Right hindlimb (tissue), 1 donor: ENCODE data around the gene DIS3L2.

Source experiments
- DNase-seq: peaks from one replicate; pipeline ENCODE4 v3.0.0-alpha.2; 2018

DIS3L2 gene

GRCh38 chr2:232280341-232280740 is 318.8 kb downstream of the DIS3L2 start:
- DNase-seq, result no peak

DNA sequence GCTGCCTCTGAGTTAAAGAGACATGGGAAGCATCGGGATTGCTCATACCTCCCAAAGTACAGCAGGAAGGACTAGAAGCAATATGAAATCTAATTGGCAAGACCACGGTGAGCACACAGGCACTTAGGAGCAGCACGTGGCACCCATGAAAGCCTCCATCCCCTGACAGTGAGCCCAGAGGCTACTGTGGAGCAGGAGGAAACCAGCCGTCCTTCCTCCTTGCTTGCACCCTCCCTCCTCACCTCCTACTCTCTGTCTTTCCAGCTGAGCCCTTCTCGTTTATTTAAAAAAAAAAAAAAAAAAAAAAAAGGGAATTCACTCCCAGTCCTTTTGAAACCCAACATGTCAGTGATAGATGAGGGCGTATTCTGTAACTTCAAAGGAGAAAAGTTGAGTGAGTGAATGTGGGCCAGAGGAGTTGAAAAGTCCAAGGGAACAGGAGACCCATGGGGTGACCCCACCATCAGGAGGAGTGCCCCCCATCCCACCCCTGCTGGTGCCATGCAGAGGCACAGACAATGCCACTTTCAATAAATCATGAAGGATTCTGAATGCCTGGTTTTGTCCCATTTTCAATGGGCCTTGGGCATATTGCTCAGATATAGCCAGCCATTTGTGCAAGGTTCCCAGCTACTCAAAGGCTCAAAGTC is 320.5 kb downstream of the DIS3L2 start:
- no peak for DNase-seq

DNA sequence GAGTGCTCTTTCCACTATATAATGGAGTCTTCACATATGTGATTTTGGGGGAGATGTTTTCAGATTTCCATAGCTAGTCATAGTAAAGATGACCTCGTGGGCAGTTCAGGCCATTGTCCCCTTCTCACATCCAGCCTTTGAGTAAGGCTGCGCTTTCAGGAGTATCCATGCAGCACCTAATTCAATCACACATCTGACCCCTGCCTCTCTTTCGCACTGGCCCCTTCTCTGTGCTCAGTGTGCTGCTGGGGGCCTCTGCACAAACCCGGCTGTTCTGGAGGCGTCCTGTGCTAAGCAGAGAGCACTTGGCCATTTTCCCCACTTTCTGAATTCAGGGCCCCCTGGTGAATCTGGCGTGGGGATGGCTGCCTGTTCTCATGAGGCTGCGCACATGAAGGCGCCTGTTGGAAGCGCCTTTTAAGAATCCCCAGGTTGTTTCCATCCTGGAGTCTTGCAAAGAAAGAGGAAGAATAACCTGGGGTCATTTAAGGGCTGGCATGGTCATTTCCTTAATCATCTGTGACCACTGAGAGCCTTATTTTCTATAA is 321.1 kb downstream of the DIS3L2 start:
- no peak for DNase-seq

DNA sequence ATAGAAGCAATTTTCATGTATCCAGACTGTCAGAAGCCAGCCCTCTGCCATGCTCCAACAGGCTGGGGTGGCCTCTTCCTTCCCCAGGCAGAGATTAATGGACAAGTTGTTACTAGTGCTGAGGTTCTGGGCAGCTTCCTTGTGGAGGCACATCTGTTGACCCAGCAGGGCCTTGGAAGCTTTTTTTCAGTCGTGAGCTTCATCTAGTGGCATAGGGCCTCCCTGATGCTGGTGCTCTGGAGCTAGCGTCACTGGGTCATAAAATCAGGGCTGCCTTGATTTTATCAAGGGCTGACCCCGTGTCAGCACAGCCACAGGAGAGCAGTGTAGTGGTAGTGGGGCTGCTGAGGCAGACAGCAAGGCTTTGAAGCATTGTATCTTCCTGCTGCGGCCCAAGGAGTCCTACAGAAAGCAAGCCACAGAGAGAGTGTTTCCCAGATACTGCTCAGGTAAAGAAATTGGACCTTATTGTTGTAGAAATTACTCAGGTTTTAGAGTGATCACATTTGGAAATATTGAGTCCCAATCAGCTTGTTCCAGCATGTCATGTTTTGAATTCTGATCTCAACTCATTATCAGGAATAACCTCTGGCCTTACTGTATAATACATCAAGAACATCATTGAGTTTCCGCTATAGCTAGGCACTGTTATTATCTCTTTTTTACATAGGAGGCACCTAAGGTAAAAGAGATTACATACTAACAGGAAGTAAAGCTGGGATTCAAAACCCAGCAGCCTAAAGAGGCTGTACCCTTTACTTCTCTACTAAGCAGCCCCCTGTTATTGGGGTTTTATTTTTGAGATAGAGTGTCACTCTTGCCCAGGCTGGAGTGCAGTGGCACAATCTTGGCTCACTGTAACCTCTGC is 324.7 kb downstream of the DIS3L2 start:
- DNase-seq, result no peak

DNA sequence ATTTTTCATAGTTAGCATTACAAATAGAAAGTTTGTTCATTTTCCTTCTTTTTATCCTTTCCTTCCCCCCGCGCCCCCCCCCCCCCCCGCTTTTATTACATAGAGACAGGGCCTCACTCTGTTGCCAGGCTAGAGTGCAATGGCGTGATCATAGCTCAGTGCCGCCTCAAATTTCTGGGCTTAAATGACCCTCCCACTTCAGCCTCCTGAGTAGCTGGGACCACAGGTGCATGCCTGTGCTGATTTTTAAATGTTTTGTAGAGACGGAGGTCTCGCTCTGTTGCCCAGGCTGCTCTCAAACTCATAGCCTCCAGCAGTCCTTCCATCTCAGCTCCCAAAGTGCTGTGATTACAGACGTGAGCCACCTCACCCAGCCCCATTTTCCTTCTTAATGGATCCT is 325.8 kb downstream of the DIS3L2 start:
- no peak for DNase-seq

DNA sequence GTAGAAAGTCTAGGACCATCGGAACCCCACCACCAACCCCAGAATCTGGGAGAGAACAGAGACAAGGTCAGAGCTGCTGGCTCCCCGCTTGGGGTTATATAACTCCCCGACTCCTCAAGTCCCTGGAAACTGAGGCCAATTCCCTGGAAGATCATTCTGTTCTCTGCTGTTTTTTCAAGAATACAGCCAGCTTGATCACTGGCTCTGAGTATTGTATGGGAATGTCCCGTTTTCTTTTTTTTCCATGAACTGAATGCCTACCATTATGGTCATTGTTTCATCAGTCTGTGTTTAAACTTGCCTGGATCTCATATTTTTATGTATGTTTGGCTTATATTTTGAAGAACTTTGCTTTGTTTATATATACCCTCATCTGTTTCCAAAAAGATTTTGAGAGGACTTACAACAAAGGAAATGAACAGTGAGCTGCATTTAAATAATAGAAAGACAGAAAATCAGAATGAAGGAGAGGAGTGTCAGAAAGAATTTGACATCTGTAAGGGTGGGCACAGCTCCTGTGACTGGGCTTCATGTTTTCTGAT is 327.0 kb downstream of the DIS3L2 start:
- DNase-seq, result no peak

DNA sequence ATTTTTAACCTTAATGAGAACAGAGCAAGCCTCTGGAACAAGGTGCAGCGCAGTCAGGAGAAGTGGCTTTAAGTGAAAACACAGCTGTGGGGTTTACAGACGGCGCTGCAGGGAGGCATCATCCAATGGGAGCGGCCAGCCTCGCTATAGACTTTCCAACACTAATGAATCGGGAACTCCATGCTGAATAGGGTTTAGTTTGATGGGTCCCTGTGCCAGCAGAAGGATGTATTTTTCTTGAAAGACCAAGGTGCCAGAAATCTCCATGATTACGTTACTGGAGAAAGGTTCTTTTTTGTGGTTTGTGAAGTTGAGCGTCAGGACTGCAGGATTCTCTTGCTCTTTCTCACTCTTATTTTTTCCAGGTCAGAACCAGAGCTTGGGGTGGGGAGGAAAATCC is 329.2 kb downstream of the DIS3L2 start:
- DNase-seq, result peak; percentile 63

DNA sequence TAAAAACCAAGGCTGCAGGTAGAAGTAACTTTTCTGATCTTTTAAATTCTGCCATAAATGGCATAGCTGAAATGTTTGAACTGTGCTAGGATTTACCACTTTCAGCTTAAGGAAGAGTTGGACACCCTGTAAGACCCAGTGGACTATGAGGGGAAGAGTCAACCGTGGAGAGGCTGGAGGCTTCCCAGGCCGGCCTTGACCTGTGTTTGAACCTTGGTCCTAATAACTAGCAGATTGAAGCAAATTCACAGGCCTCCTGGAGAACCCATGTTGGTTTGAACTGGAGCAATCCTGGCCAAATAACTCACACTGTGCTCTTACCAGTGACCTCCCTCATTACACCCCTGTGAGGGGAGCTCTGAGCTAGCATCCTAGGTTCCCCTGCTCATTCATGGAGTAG is 329.8 kb downstream of the DIS3L2 start:
- DNase-seq, result no peak

GRCh38 chr2:232292395-232293154 is 331.1 kb downstream of the DIS3L2 start:
- no peak for DNase-seq

DNA sequence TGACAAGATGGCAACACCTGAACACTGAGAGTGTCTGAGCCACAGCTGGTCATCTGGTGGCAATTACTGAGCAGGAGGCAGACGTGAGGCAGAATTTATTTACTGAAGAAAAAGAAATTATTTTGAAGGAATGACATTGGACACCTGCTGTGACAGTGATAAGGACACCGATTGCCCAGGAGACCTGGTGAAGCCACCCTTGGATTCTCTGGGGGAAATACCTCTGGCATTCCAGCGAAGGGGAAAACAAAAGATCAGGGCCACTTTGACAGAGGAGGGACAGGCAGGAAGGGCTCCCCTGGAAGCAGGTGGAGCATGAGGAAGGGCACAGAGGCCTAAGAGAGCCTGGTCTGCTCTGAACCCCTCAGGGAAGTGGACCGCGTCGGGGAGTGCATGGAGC is 331.7 kb downstream of the DIS3L2 start:
- DNase-seq, result no peak

- no peak for DNase-seq
Observed at GRCh38 chr2:232295971-232296370, 334.5 kb downstream of the DIS3L2 start.

DNA sequence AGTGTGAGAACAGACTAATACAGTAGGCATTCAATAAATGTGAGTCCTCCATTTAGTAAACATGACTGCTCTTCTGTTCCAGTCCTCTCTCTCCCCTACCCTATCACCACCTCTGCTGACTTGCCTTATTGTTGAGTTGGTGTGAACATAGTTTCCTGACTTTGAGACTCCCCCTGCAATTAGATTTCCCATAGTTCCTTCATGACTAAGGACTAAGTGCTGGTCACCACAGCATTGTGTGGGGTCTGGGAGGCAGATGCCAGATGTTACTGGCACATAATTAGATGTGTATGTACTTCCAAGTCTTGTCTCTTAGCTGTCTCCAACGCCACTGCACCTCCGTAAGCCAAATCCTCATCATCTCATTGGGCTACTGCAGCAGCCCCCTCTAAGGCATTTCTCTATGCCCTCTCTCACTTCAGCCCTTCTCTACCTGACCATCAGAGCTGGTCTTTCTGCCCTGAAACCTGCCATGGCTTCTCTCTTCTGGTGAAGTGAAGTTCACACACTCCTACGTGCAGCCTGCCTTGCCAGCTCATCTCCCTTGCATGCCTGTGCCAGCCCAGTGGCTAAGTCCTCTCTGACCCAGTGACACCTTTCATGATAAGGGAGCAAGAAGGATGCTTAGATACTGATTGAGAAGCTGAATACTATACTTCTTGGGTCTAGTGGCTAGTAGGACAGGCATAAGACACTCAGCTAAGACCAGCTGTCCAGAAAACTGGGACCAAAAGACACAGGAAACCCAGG is 335.4 kb downstream of the DIS3L2 start:
- DNase-seq, result no peak

DNA sequence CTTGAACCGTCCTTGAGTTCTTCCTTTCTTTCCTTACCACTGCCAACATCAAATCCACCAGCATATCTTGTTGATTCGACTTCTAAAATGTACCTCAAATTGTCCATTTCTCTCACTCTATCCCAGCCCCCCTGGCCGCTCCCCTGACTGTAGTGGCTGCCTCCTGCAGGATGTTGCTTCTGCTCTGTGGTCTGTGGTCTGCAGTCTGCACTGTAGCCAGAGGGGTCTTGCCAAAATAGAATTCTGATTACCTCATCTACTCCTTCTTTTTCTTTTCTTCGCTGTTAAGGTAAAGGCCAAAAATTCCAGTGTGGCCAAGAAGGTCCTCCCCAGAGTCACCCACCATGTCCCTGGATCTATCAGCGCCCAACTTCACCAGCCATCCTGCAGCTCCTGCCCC is 337.6 kb downstream of the DIS3L2 start:
- DNase-seq, result no peak

- no peak for DNase-seq
Observed at GRCh38 chr2:232299927-232300674, 338.6 kb downstream of the DIS3L2 start.

DNA sequence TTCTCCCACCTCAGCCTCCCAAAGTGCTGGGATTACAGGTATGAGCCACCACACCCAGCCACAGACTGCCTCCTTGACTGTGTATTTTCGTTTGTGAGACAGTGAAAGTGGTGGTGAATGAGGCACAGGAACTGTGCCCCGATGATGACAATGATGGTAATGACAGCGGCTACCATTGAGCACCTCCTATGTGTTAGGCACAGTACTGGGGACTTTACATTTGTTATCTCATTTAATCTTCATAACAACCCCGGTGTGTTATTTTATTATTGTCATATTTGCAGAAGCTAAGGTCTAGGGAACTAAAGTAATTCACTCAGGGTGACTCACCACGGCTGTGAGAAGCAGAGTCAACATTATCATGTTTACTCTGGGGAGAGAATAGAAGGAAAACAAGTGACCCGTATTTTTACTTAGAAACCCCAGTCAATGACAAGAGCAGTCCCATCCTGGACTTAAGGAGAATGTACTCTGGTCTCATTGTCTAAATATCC is 339.4 kb downstream of the DIS3L2 start:
- DNase-seq, result no peak

GRCh38 chr2:232304236-232304635 is 342.7 kb downstream of the DIS3L2 start:
- DNase-seq, result no peak

GRCh38 chr2:232306741-232307305 is 345.3 kb downstream of the DIS3L2 start:
- no peak for DNase-seq

DNA sequence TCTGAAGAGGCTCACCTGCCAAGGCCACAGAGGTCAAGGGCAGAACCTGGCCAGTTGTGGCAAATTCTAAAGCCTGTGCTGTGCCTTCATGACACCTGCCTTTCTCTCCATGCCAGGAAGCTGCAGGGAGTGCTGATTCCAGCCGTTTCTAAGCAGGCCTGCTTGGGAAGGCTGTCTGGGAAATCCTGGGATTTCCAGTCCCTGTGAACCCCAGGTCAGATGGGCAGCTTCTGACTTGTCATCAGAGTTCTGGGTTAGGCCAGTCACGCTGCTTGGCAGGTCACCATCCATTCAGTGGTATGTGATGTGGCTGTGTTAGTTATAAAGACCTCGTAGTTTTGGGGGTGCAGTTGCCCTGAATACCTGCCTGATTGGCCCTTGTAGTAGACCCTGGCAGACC is 346.3 kb downstream of the DIS3L2 start:
- no peak for DNase-seq

GRCh38 chr2:232308986-232309385 is 347.5 kb downstream of the DIS3L2 start:
- DNase-seq, result no peak

- no peak for DNase-seq
Observed at GRCh38 chr2:232309592-232309991, 348.1 kb downstream of the DIS3L2 start.

GRCh38 chr2:232310121-232310520 is 348.6 kb downstream of the DIS3L2 start:
- no peak for DNase-seq
